Measurements from ENCODE around the gene SLC6A18. TPM values are rescaled to one million over a fixed set of nuclear protein-coding genes. Genes with fewer than 3 reads are reported as not detected.

SLC6A18 gene
- total RNA-seq, 1 experiment from 2014 or later: not detected

- in situ Hi-C loops (cut with HindIII; ENCODE audit: low pct_unique_long_range_greater_than_20kb, low sequenced_read_pairs) (no loop called here), intact Hi-C loops (cut with micrococcal nuclease; ENCODE audit: unreplicated experiment) (no loop called here)
- DNase-seq (ENCODE audit: low read depth, low spot score) (no peak), ATAC-seq (no peak)
- Histone ChIP-seq H3K27me3 (ENCODE audit: control insufficient read depth, insufficient read depth, low read length) (no peaks in the 10 kb centered on the region), H3K27ac (ENCODE audit: low read length) (no peak overlapping the region), H3K36me3 (ENCODE audit: control insufficient read depth, insufficient read depth, low read length) (no peaks in the 10 kb centered on the region), H3K9me3 (ENCODE audit: control insufficient read depth, insufficient read depth, low read depth, low read length) (no peaks in the 10 kb centered on the region), H3K4me1 (ENCODE audit: control insufficient read depth, insufficient read depth, low read length) (no peaks in the 10 kb centered on the region; the same call in none of the 2 replicates), H3K4me3 (ENCODE audit: low read depth in 2 of 2, low read length in 2 of 2) (no peak overlapping the region)
- ChIA-PET CTCF (no interaction called here), POLR2A (no interaction called here)
- no peak for TF ChIP-seq CTCF (IDR thresholded peaks at IDR 0.05)
- TF ChIP-seq REST (IDR thresholded peaks at IDR 0.05; ENCODE audit: insufficient read depth in 1 of 2, low read depth in 2 of 2, low read length in 1 of 2): no peak
- no TSS peak for BruUV-seq (replicated peaks)
These were observed 17.6 kb upstream of the SLC6A18 start for GRCh38 chr5:1207555-1207954.

- no peaks in the 10 kb centered on the region for H3K9me3 ChIP-seq (ENCODE audit: control insufficient read depth, insufficient read depth, low read depth, low read length)
- no peak for DNase-seq (ENCODE audit: low read depth, low spot score)
- TF ChIP-seq TCF7L2 (IDR thresholded peaks at IDR 0.05; ENCODE audit: low read depth, low read length) (no peak), CTCF (IDR thresholded peaks at IDR 0.05) (no peak), POLR2AphosphoS5 (IDR thresholded peaks at IDR 0.05; ENCODE audit: low read depth, low read length) (no peak), REST (IDR thresholded peaks at IDR 0.05; ENCODE audit: insufficient read depth in 1 of 2, low read depth in 2 of 2, low read length in 1 of 2) (no peak), SIN3A (IDR thresholded peaks at IDR 0.05; ENCODE audit: borderline replicate concordance, insufficient read depth, low read depth, low read length) (no peak)
- ATAC-seq: no peak
- H3K4me1 ChIP-seq (ENCODE audit: control insufficient read depth, insufficient read depth, low read length): no peaks in the 10 kb centered on the region; the same call in none of the 2 replicates
- ChIA-PET POLR2A (no interaction called here), CTCF (interaction anchor here (0.6 to 1.4 kb wide), 3 partner anchors 9 to 437 kb away, joined by 3 to 6 read pairs (median 3); no protein-coding TSS in a partner anchor)
- intact Hi-C loops (cut with micrococcal nuclease; ENCODE audit: unreplicated experiment) (no loop called here), in situ Hi-C loops (cut with HindIII; ENCODE audit: low pct_unique_long_range_greater_than_20kb, low sequenced_read_pairs) (no loop called here)
- no peak overlapping the region for H3K27ac ChIP-seq (ENCODE audit: low read length)
- no peaks in the 10 kb centered on the region for H3K27me3 ChIP-seq (ENCODE audit: control insufficient read depth, insufficient read depth, low read length)
- no peaks in the 10 kb centered on the region for H3K36me3 ChIP-seq (ENCODE audit: control insufficient read depth, insufficient read depth, low read length)
- no TSS peak for BruUV-seq (replicated peaks)
- no peak overlapping the region for H3K4me3 ChIP-seq (ENCODE audit: low read depth in 2 of 2, low read length in 2 of 2)
These were observed 16.9 kb upstream of the SLC6A18 start for GRCh38 chr5:1208221-1208742.

All from Panc1 (cell line).